ENCODE data around the gene SLC1A4.
A peak's percentile ranks its signal among the peaks of the same experiment; 100 is the strongest.

SLC1A4 gene

GRCh38 chr2:65056215-65057053 is 67.2 kb downstream of the SLC1A4 start, which contains the start of gene CEP68:
Gene CEP68, plus strand, starts transcription at chr2:65056416. Its CDS starts 13,029 bp downstream, at chr2:65069445.
- peak; percentile 93 for DNase-seq

DNA sequence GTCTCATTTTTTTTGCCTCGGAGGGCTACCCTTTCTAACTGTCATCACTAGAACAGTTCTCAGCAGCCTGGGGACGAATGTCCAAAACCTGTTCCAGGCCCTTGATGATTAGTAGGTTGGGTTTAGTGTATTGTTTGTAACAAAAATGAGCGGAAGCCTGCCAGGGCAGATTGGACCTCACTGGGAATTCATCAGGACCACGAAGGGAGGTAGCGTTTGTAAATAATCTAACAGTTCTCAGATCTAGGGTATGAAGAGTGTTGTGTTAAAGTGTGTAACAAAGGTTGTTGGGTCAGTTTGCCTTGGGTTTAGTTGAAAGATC is 67.8 kb downstream of the SLC1A4 start:
- DNase-seq = no peak

DNA sequence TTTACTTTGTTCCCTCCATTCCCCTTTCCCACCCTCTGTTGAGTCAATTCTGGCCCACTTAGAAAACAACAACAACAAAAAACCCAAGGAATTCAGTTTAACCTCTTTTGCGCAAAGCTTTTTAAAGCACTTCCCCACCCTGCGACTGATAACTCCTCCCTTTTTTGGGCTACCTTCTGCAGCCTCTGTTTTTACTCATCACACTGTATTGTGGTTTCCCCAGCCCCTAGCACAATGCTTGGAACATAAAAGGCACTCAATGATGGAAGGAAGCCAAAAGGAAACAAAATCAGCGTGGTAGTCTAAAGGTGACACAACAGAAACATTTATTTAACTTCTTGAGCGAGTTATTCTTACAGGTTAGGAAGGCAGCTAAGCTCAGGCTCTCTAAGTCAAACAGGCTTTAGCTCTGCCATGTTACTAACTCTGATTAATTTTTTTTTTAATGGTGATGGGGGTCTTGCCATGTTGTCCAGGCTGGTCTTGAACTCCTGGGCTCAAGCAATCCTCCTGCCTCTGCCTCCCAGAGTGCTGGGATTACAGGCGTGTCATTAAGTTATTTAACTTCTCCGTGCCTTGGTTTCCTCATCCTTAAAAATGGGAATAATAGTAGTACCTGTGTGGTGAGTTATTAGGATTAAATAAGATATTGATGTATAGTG is 68.3 kb downstream of the SLC1A4 start:
- DNase-seq = no peak

DNA sequence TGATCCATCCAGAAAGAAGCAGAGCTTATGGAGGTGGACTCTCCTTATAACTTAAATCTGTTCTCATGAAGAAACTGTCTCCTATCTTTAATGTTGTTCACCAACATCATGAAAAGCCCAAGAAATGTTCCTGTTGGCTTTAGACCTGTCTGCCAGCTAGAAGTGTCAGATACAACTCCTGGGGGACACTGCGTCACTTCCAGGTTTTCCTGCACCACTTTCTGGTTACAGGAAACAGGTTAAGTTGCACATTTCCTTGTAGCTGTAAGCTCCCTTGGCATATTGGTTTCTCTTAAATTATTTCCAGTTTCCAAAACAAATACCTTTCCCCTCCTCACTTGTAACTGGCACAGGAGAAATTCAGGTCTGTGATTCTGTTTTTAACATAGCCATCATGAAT is 69.9 kb downstream of the SLC1A4 start:
- DNase-seq = no peak

DNA sequence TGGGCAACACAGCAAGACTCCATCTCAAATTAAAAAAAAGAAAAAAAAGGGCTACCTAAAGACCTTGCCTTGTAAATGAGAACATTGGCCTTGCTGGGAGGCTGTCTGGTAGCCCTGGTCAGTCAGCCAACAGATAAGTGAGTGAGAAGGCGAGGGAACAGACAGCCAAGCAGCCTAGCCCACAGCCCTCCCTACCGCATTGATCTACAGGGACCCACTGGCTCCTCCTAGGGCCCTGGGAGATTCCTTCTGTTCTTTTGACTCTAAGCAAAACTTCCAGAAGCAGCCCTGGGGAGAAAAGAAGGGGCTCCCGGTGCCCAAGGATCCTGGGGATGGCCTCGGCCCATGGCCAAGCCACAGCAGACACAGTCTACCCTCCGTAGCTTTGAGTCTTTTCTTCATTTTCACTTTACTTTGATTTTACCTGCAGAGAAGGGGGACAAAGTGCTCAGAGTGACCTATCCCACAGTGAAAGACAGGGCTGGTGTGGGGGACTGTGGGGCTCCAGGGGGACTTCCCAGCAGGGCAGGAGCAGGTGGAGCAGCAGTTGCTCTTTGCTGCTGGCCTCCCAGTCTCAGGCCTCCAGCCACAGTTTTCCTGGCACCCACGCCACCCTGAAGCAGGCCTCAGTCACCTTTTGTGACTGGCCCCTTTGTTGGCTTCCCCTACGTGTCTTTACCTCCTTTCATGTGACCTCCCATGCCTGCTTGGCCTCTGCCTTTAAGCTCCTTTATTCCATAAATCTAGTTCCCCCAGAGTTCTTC is 72.1 kb downstream of the SLC1A4 start:
- no peak for DNase-seq

GRCh38 chr2:65061910-65062339 is 72.7 kb downstream of the SLC1A4 start:
- no peak for DNase-seq

- DNase-seq = no peak
Observed at GRCh38 chr2:65062843-65063825, 73.9 kb downstream of the SLC1A4 start.

DNA sequence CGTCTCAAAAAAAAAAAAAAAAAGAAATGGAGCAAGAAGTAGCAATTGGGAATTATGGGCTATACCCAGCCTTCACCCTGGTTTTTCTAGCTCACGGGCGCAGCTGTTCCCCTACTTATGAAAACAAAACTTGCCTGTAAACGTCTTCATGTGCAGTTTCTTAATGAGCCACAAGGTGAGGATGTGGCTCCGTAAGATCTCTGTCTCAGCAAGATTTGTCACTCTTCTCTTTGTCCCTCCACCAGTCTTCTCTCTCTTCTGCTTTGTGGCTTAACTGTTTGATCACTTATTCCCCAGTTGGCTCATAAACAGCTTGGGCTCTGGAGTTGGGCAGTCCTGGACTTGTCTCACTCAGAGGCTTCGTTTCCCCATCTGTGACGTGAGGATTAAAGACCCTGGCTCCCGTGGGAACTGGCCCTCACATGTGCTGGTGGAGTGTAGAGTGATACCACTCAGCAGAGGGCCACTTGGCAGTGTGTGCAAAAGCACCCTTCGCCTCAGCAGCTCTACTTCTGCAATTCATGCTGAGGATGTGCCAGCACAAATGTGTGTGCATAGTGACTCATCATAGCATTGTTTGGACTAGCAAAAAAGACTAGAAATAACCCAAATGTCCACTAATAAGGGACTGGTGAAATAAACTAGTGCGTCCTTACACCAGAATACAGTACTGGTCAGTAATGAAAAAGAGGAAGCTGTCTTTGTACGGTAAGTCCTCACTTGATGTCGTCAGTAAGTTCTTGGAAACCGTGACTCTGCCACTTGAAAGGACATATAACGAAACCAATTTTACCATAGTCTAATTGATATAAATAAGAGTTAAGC is 75.7 kb downstream of the SLC1A4 start:
- peak; percentile 97 for DNase-seq

DNA sequence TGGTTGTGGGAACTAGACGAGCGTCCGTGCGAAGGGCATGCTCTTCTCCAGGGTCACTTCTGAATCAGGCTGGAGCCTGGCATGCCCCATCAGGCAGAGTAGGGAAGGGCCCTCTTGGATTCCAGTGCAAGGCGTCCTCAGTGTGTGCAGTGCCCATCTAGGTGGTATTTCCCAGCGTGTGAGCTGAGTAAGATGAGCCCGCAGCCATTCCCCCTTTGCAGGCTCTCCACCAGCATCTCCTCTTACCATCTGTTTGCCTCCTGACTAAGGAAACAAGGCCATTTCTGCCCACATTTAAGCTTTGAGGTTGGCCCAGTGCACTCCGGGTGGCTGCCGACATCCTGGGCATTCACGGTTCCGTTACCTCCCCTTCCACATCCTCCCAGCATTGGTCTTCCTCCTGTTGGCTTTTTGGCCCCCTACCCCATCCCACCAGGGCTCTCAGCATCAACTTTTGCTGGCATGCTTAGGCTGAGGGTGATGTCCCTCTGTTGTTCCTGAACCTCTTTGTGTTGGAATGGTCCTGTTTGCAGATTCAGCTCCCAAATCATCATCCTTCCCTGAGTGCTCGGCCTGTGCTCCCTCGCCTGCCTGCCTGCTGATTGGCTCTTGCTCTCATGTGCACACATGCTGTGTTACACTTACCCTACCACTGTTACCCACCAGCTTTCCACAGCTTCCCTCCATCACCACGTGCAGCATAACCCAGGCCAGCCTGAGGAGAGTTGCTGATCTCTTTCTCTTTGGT is 78.8 kb downstream of the SLC1A4 start:
- peak; percentile 32 for DNase-seq

DNA sequence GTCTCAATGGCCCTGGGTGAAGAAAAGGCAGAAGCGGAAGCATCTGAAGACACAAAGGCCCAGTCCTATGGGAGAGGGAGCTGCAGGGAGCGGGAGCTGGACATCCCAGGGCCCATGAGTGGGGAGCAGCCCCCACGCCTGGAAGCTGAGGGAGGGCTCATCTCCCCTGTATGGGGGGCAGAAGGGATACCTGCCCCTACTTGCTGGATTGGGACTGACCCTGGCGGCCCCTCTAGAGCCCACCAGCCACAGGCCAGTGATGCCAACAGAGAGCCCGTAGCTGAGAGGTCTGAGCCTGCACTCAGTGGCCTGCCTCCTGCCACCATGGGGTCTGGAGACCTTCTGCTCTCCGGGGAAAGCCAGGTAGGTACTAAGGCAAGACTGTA is 80.2 kb downstream of the SLC1A4 start:
- DNase-seq = no peak

GRCh38 chr2:65070172-65070830 is 81.1 kb downstream of the SLC1A4 start:
- DNase-seq = no peak

DNA sequence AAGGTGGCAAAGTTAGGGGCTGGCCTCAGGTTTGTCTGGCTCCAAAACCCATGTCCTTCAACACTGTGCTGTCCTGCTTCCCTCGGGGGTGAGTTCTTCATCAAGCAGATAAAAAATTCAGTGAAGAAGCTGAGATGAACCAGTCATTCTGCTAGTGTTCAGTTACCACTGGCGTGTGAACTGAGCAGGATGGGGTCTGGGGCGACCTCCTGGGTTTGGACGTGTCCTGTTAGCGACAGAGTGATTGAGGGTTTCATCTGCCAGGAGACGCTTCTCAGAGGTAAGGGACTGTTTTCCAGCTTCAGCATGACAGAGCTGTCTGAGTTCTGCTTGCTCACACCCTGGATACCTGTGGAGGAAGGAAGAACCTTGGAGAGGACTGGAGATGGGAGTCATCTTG is 81.7 kb downstream of the SLC1A4 start:
- no peak for DNase-seq

DNA sequence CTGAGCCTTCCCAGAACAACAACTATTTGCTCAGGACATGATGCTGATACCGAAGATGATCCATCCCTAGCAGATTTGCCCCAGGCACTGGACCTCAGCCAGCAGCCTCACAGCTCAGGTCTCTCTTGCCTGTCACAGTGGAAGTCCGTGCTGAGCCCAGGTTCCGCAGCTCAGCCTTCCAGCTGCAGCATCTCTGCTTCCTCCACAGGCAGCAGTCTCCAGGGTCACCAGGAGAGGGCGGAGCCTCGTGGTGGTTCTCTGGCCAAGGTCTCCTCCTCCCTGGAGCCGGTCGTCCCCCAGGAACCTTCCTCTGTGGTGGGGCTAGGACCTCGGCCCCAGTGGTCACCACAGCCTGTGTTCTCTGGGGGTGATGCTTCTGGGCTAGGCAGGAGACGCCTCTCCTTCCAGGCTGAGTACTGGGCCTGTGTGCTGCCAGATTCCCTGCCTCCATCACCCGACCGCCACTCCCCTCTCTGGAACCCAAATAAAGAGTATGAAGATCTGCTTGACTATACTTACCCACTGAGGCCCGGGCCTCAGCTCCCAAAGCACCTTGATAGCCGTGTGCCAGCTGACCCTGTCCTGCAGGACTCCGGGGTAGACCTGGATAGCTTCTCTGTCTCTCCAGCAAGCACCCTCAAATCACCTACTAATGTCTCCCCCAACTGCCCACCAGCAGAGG is 82.4 kb downstream of the SLC1A4 start:
- no peak for DNase-seq

DNA sequence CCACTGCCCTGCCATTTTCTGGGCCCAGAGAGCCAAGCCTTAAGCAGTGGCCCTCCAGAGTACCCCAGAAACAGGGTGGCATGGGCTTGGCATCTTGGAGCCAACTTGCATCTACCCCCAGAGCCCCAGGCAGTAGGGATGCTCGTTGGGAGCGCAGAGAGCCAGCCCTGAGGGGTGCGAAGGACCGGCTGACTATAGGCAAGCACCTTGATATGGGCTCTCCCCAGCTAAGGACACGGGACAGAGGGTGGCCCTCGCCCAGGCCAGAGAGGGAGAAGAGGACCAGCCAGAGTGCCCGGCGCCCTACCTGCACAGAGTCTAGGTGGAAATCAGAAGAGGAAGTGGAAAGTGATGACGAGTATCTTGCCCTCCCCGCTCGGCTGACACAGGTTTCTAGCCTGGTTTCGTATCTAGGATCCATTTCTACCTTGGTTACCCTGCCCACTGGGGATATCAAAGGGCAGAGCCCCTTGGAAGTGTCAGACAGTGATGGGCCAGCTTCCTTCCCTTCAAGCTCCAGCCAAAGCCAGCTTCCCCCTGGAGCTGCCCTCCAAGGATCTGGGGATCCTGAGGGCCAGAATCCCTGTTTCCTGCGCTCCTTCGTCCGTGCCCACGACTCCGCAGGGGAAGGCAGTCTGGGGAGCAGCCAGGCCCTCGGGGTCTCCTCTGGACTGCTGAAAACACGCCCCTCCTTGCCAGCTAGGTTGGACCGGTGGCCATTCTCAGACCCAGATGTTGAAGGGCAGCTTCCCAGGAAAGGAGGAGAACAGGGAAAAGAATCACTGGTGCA is 83.2 kb downstream of the SLC1A4 start:
- no peak for DNase-seq

Measured in NCI-H446 treated with DMSO at 0.1 percent for 48 hours (cell line).